Measurements from ENCODE around the gene BMP15.

BMP15 gene

DNA sequence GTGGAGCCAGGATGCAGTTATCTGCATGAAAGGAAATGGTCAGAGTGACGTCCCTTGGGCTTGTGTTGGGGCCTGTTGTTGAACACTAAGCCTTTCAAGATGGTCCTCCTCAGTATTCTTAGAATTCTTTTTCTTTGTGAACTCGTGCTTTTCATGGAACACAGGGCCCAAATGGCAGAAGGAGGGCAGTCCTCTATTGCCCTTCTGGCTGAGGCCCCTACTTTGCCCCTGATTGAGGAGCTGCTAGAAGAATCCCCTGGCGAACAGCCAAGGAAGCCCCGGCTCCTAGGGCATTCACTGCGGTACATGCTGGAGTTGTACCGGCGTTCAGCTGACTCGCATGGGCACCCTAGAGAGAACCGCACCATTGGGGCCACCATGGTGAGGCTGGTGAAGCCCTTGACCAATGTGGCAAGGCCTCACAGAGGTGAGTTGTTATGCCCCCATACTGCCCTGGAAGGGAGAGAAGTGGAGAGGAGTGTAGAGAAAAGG, at the start of gene BMP15:
TSS of gene BMP15 (plus strand) at position 51 of the 492 bp plus-strand sequence. CDS start at position 100, 49 bp downstream.
- in situ Hi-C loops (cut with MboI; ENCODE audit: low sequenced_read_pairs): no loop called here

DNA sequence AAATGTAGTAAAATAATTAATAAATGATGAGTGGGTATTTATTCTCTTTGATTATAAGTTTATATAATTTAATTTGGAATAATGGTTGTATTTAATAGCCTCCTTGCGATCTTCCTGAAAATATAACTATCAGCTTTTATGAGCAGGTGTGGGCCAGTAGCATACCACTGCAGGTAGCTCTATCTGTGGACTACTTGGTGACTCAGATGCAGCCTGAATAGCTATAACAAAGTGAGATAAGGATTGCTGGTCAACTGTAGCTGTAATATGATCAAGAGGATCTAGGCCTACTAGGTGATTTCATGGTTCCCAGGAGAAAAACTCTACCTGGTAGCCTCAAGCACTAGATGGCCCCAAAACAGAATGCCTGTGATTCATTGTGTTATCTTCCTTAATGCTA, 47.1 kb upstream of the BMP15 start:
- in situ Hi-C loops (cut with MboI; ENCODE audit: low sequenced_read_pairs): no loop called here

GRCh38 chrX:50865311-50865710, 45.2 kb upstream of the BMP15 start:
- in situ Hi-C loops (cut with MboI; ENCODE audit: low sequenced_read_pairs): no loop called here

DNA sequence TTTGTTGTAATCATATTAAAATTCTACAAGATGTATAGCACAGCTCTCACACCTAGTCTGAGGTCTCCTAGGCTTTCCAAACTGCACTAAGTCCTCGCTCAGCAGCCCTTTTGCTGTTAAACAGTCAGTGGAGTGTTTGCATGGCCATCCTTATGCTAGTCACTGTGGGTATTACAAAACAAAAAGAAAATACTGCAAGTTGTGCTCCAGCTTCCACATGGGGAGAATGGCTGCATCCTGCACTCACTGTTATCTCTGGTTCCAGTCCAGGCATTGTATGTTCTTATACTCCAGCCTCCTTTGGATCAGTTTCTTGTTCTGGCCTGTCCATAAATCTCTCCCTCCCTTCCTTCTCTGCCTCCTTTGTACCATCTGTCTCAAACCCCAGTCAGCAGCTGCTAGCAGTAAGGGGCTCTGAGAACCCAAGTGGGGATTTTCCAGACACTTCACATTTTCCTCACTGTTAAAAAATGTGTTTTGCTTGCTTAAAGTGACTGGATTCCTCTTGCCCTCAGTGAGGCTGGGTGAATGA, 38.5 kb upstream of the BMP15 start:
- in situ Hi-C loops (cut with MboI; ENCODE audit: low sequenced_read_pairs): no loop called here

GRCh38 chrX:50874876-50875275, 35.7 kb upstream of the BMP15 start:
- in situ Hi-C loops (cut with MboI; ENCODE audit: low sequenced_read_pairs): no loop called here

GRCh38 chrX:50876551-50876950, 34.0 kb upstream of the BMP15 start:
- in situ Hi-C loops (cut with MboI; ENCODE audit: low sequenced_read_pairs): no loop called here

- in situ Hi-C loops (cut with MboI; ENCODE audit: low sequenced_read_pairs): no loop called here
These were observed 33.2 kb upstream of the BMP15 start for GRCh38 chrX:50877310-50877709.

DNA sequence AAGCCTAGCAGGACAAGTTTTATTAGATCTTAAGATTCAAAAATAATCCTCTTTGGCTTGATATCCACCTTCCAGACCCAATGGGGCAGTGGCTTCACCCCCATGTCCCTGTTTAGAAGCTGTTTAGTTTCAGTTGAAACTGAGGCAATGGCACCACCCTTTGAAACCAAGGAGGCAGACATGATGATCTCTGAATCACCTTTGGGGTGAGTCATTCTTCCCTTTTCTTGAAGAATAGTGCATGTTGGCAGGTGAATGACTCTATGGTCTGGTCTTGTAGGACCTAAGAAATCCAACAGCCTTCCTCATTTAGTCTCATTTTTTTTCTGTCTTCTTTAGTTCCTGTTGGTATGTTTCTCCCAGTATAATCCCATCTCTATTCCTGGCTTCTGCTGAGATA, 29.5 kb upstream of the BMP15 start:
- in situ Hi-C loops (cut with MboI; ENCODE audit: low sequenced_read_pairs): no loop called here

- in situ Hi-C loops (cut with MboI; ENCODE audit: low sequenced_read_pairs): no loop called here
These were observed 21.7 kb upstream of the BMP15 start for GRCh38 chrX:50888884-50889283.

DNA sequence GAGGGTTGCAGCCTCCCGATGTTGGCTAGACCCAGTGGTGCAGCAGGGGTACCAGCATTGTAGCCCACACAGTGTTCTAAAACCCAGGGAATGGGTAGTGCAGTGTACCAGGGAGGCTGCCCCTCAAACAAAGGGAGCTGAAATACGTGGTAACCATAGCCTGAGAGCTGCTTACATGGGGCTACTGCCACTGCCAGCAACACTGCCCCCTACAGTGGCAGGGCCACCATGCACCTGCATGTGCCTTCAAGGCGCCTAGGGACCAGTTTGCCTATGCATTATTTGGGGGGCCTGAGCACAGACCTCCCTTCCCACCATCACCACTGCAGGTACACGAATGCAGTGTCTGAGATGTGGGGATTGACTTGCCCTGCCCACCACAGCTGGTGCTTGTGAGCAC, 21.0 kb upstream of the BMP15 start:
- in situ Hi-C loops (cut with MboI; ENCODE audit: low sequenced_read_pairs): no loop called here

- in situ Hi-C loops (cut with MboI; ENCODE audit: low sequenced_read_pairs): no loop called here
These were observed 17.5 kb upstream of the BMP15 start for GRCh38 chrX:50893047-50893446.

- in situ Hi-C loops (cut with MboI; ENCODE audit: low sequenced_read_pairs): no loop called here
These were observed 17.1 kb upstream of the BMP15 start for GRCh38 chrX:50893466-50893865.

DNA sequence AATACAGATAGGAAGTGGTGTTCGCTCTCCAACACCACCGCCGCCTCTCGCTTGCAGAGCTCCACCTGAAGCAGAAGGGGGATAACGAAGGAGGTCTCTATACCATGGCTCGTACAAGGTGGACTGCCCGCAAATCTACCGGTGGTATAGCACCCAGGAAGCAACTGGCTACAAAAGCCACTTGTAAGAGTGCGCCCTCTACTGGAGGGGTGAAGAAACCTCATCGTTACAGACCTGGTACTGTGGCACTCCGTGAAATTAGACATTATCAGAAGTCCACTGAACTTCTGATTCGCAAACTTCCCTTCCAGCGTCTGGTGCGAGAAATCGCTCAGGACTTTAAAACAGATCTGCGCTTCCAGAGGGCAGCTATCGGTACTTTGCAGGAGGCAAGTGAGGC, 5.2 kb upstream of the BMP15 start:
- in situ Hi-C loops (cut with MboI; ENCODE audit: low sequenced_read_pairs): no loop called here

- in situ Hi-C loops (cut with MboI; ENCODE audit: low sequenced_read_pairs): no loop called here
These were observed 3.0 kb downstream of the BMP15 start for GRCh38 chrX:50913520-50913919.

GRCh38 chrX:50920132-50920531, 9.6 kb downstream of the BMP15 start:
- in situ Hi-C loops (cut with MboI; ENCODE audit: low sequenced_read_pairs): no loop called here

DNA sequence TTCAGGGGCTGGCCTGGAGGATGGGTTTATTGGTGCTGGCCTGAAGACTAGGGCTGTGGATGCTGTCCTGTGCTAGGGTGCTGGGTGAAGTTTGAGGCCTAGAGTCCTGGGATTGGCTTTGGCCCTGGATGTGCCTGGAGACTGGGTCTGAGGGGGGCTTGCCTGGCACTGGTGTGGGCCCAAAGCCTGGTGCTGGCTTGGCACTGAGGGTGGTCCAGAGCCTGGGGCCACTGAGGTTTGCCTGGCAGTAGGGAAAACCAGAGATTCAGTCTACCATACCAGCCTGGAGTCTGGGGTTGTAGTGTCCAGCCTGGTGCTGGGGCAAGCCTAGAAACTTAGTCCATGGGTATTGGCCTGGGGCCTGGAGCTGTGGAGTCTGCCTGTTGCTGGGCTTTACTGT, 16.6 kb downstream of the BMP15 start:
- in situ Hi-C loops (cut with MboI; ENCODE audit: low sequenced_read_pairs): no loop called here

DNA sequence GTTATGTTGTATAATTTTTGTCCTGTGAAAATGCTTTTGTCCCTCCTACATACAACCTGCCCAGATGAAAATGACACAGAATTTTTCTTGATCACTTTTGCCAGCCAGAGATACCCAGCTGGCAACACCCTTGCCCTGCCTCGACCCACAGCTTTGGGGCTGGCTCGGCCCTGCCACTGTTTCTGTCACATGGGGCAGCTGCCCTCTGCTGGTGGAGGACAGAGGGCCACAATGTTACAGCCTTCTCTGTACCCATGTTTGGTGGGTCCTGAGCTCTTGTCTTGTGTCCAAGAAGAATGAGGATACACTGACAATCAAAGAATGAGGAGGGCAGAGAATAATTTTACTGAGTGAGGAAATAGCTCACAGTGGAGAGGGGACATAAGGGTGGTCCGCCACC, 31.1 kb downstream of the BMP15 start:
- in situ Hi-C loops (cut with MboI; ENCODE audit: low sequenced_read_pairs): no loop called here

- in situ Hi-C loops (cut with MboI; ENCODE audit: low sequenced_read_pairs): no loop called here
These were observed 31.9 kb downstream of the BMP15 start for GRCh38 chrX:50942471-50942870.

GRCh38 chrX:50952406-50952805, 41.9 kb downstream of the BMP15 start:
- in situ Hi-C loops (cut with MboI; ENCODE audit: low sequenced_read_pairs): no loop called here

DNA sequence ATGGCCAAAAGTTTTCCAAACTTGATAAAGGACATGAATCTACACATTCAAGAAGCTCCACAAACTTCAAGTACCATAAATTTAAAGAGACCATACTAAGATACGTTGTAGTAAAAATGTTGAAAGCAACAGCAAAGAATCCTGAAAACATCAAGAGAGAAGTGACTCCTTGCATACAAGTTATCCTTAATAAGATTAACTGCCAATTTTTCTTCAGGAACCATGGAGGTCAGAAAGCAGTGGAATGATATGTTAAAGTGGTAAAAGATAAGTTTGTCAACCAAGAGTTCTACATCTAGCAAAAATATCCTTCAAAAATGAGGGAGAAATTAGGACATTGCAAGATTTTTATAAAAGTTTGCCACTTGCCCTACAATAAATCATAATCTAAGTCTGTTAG, 43.3 kb downstream of the BMP15 start:
- in situ Hi-C loops (cut with MboI; ENCODE audit: low sequenced_read_pairs): no loop called here

GRCh38 chrX:50962156-50962555, 51.6 kb downstream of the BMP15 start:
- in situ Hi-C loops (cut with MboI; ENCODE audit: low sequenced_read_pairs): no loop called here

DNA sequence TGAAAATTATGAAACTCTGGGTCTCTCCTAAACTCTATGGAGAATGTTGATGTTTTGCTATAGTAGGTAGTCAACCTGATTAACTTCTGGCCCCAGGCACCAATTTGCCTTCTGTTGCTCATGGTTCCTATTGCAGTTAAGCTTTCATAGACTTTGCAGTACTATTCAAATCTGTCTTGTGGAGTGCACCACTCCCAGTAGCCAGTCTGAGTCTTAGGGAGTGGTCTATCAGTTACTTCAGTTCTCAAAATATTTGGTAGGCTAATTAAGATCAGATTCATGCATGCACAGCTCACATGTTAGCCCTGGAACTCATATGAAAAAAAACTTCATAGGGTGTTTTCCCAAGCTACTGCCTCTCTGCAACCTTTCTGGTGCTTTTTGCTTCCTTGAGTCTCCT, 53.3 kb downstream of the BMP15 start:
- in situ Hi-C loops (cut with MboI; ENCODE audit: low sequenced_read_pairs): no loop called here
